ENCODE measurements around the gene BCAS2.
"Not testable (repeated sequence)": the region's sequence is repeated elsewhere in the genome, so short reads cannot be mapped to it uniquely, and the experiment has no call there.

Gene BCAS2

DNA sequence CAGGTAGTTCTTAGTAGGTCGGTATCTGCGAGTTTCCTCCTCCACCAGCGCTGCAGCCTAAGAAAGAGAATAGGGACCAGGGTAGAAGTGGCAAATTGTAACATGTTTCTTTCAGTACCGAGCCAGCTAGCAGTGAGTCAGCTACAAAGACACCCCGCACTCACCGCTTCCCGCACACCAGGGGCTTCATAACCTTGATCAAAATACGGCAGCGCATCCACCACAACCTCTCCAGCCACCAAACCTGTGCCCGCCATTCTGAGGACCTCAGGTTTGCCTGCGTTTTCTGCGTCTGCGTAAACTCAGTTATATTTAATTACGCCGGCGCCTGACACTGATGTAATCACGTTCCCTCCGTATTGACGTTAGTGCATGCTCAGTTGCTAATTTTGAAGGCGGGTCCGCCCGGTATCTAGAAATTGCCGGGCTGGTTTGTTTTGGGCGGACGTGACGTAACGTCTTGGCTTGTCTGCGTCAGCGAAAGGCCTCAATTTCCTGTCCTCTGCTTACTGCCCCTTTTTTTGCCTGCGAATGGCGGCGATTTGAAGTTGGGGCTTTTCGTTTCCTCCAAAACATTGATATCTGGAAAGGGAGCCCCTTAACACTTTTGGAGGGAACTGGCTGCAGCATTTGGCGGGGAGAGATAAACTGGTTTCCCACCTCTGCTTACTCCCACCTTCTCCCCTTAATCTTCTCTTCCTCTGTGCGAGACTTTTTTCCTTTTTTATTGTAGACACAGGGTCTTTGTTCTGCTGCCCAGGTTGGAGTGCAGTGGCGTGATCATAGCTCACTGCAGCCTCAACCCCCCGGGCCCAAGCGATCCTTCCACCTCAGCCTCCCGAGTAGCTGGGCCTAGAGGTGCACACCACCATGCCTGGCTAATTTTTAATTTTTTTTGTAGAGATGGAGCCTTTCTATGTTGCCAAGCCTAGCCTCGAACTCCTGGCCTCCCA, at the start of gene BCAS2:
TSS of gene BCAS2 (minus strand) at position 281 of the 953 bp plus-strand sequence. CDS start at position 257, 24 bp downstream.
- DNase-seq: peak; percentile 99

DNA sequence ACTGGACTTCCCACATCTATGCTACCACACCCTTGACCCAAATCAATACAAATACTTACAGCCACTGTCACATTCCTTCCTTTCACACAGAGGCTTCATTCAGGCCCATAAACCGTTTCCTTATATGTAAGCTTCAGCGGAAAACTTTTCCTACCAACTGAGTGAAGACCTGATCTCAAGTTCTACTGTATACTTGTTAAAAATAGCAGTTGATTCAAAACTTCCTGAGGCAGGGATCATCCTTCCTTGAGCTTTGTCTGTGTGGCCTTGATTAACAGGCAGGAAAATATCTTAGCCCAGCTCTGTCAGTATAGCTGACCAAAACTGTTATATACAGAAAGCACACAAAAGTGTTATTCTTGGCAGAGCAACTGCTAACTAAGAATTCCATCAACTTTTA, 45.7 kb upstream of the BCAS2 start:
- DNase-seq: no peak

DNA sequence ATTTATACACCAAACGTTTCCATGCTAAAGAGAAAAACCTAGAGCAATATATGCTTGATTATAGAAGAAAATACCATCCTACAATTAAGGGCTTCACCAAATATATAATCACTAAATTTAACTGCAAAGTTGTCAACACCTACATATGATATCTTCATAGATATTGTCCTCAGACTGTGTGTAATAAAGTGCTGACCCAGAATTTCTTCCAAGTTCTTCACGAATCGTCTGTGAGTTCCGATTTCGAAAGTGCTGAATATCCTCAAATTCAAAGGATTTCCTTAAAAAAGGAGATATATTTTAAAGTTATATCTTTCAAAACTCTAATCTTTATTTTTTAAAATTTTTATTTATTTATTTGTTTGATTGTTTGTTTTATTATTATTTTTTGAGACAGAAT, 41.9 kb upstream of the BCAS2 start:
- DNase-seq: no peak

DNA sequence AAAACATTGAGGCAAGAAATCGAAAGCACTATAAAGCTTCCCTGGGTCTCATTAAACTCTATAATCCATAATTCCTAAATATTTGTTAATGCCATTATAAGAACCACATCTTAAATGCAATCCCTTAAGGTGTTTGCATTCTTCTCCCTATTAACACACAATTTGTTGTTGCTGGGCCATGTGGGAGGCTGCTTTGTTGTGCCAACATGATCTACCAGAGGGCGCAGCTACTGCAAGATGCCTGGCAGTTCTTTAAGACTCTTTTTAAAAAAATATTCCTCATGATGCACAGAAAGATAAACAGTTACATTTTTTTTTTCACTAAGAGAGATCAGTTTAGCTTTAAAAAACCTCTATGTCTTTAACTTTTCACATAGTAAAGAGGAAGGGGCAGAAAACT, 39.0 kb upstream of the BCAS2 start:
- no peak for DNase-seq

DNA sequence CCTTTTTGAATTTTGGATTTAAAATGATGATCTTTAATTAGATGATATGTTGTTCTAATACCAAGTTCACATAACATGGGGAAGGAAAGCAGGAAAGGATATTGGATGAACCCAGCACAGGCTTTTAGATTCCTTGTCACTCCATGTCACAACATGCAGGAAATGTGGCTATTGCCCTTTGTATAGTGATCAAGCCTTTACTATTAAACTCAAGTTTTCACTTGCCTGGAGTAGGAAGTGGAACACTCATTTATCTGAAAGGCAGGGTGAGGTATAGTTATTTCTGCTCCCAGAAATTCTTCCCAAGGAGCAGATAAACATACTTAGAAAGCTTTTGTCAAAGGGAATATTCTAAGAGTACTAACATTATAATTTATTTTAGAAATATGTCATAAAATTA, 37.2 kb upstream of the BCAS2 start:
- no peak for DNase-seq

DNA sequence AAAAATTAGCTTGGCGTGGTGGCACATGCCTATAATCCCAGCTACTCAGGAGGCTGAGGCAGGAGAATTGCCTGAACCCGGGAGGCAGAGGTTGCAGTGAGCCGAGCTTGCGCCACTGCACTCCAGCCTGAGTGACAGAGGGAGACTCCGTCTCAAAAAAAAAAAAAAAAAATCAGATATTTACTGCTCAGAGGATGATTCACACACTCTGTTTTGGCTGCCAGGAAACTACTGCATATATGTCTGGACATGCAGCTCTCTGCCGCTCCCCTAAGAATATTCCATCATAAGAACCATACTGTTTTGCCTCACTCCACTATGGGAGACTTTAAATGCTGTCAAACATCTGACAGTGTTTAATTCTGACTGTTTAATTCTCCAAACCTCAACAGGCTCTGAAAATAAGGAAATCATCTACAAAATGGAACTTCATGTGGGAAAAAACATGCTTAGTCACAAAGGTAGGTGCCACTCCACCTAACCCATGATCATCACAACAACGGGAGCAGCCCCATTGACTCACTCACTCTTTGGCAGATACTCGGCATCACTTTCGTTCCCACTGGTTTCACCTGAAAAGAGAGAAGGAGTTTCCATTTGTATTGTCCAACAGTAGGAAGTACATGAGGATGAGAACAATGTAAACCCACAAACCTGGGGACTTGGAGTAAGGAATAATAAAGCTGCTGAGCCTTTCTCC, 29.3 kb upstream of the BCAS2 start:
- DNase-seq: no peak

DNA sequence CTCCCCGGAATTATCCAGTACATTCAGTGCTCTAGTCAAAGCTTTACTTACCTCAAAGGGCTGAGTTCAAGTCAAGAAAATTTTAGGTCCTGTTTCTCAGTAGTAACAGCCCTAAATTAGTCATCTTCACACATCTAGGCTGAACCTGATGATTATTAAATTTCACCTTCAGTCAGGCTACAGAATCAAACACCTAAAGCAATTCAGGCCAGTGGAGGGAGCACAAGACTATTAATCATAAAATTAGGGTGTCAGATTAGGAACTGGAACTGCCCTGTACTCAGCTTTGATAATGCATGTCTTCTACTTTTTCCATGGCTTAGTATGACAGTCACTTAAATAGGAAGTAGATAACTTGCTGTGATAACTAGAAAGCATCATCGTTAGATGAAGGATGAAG, 28.4 kb upstream of the BCAS2 start:
- DNase-seq: no peak

DNA sequence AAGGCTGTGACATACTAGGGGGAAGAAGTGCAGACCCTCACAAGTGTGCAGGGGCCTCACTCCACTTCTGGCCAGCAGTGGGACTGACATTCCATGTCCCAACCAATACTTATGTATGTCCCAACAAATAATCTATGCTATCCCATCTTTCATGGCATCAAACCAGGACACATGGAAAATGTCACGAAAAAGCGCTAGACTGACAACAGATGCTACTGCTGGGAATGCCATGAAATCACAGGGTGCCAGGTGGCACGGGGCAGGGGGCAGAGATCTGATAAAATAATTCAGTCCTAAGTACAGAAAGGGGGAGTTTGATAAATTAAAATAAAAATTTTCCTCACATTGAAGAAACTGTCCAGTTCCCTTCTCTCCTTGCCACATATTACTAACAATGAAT, 27.6 kb upstream of the BCAS2 start:
- no peak for DNase-seq

DNA sequence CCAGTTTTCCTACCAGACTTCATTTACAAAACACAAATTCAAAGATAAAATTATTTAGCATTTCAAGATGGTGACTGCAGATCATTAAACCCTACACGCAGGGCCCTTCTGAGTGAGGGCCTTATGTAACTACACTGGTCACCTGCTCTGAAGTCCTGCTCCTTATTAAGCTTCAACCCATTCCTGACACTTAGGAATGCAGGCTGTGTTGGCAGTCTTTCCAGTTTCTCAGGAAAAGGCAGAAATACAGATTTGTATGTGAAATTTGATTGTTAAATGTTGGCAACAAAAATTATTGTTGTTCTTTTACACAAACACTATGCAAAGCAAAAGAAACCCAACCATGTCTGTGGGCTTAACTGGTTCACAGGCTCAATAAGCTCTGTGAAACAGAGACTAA, 25.8 kb upstream of the BCAS2 start:
- no peak for DNase-seq

DNA sequence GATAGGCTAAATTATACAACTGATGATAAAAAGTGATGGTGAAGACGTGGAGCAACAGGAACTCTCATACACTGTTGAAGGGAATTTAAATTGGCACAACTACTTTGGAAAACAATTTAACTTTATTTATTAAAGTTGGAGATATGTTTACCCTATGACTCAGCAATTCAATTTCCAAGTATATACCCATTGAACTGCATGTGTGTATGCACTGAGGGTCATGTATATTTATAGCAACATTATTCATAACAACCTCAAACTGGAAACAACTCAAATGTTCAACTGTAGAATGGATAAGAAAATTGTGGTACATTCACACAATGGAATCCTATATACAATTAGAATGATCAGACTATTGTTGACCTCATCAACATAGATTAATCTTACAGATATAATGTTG, 16.5 kb upstream of the BCAS2 start:
- no peak for DNase-seq

DNA sequence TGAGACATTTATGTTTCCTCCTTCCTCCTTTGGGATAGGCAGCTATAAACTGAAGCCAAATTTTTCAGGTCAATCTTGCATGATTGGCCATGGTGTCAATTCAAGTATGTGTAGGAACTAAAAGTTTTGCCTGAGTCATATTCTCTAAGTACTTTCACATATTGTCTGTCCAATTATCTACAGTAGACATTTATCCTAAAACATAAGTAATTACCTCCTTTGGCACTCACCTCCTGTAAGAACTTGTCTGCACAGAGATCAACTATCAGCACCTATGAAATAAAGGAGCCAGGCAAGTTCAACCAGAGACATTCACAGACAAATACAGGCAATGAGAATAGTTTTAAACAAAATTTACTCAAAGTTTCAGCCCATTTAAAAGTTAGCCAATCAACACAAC, 14.2 kb upstream of the BCAS2 start:
- no peak for DNase-seq

DNA sequence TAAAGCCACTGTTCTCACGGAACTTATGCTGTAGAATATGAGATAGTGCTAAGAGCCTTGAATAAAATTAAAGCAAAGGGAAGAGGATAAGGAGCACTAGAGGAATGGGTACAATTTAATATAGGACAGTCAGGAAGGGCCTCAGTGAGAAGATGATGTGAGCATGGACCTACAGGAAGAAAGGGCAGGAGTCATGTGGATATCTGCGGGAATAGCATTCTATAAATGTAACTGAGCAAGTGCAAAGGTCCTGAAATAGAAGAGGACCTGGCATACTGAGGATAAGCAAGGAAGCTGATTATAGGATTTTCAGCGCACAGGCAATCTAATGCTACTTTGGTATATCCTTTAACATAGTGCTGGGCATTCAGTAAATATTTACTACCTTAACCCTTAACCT, 12.6 kb upstream of the BCAS2 start:
- no peak for DNase-seq

DNA sequence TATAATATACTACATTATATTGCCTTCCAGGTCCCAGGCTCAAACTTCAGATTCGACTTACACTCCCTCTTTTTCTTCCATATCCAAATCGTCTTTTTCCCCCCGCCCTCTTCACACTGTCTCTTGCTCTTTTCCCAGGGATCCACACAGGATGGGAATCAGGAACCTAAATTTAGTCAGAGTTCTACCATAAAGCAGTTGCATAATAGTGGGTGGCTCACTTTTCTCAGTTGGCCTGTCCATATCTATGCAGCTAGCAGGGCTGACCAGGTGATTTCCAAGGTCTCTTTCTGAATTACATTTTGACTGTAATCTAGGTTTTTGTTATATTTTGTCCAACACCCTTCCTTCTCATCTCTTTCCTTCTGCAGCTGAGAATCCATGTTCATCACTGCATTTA, 7.7 kb upstream of the BCAS2 start:
- DNase-seq: no peak

DNA sequence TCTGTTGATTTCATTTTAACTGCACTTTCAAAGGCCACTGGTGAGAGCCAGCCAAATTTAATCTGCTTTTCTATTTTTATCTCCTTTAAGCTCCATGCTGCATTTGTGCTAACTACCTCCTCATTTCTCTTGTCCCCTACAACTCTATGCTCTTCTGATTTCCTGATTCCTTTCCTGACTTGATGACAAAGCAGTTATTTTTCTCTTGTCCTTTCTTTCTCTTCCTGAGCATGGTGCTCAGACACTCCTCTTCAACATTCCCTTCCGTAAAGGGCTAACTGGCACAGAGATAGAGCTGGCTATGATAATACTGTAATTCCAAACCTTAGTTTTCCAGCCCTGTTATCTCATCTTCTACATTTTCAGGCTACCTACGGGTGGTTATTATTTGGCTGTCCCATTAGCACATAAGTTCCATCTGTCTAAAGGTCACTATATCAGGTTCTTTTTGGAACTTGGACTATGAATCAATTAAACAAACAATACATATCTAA, 6.8 kb upstream of the BCAS2 start:
- DNase-seq: no peak

DNA sequence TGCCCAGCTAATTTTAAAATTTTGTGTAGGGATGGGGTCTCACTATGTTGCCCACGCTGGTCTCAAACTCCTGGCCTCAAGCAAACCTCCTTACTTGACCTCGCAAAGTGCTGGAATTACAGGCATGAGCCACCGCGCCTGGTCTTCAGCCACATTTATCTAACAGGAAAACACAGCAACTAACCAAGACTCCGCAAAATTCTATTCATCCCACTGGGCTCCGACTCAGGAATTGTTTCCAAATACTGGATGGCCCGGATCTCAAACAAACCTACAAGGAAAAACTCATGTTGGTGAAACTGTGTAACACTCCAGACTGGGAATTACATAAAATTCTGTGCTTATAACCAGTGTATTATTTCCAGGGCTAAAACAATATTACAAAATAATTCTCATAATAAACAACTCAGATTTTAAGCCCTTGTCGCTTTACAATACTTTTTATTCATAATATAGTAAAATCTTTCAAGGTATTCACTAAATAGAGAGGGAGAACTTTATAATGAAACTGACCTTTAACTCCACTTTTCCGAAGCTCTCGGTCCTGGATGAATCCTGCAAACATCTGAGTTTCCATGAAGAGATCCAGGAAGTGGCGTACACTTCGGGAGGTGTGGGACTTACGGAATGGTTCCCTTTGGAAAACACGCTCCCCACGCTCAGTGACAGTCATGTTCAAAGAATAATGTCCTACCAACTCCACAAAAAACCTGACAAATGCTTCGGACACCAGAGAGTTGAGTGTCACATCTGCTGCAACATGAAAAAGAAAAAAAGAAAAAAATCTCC, 6.0 kb upstream of the BCAS2 start:
- DNase-seq: no peak

DNA sequence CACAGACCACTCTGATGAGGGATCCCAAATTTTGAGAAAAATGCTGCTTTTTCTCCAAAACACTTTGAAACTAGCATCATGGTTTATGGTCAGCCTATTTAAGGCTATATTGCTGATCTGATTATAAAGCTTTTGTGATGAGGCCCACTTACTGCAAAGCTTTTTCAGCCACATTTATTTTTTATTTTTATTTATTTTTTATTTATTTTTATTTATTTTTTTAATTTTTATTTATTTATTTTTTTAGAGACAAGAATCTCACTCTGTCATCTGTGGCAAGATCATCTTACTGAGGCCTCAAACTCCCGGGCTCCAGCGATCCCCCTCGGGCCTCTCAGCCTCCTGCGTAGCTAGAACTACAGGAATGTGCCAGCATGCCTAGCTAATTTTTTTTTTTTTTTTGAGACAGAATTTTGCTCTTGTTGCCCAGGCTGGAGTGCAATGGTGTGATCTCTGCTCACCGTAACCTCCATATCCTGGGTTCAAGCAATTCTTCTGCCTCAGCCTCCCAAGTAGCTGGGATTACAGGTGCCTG, 5.2 kb upstream of the BCAS2 start:
- DNase-seq: no peak

DNA sequence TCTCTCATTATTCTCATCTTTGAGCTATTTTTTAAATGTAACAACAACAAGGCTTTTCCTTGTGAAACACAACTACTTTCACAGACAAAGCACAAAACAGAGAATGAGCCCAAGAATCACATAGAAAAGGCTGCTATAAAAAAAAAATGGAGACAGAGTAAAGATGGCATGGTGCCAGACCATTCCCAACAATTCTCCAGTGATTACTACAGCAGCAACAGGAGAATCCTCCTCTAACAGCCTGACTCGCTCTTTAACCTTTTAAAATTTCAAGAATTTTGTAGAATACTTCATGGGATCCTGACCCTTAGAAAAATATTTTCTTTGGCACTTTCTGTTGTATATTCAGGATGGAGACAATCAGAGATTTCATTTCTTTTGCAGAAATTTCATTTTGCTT, 3.8 kb upstream of the BCAS2 start:
- DNase-seq: no peak

DNA sequence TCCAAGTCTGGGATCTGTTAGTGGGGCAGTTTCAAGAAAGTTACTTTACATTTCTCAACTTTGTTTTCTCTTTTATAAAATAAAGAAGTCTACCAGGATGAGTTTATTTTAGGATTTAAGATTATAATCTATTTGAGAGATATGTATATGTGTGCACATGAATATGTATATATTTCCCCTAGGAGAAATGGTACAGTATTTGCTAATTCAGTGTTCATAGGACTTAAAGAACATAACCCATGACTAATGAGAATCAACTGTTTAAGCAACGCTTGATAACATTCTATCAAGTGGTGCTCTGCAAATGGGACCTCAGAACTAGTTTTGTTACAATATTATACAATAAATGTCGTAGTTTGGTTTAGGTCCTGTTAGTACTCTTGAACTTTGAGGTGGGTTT, 7.0 kb downstream of the BCAS2 start:
- DNase-seq: no peak

DNA sequence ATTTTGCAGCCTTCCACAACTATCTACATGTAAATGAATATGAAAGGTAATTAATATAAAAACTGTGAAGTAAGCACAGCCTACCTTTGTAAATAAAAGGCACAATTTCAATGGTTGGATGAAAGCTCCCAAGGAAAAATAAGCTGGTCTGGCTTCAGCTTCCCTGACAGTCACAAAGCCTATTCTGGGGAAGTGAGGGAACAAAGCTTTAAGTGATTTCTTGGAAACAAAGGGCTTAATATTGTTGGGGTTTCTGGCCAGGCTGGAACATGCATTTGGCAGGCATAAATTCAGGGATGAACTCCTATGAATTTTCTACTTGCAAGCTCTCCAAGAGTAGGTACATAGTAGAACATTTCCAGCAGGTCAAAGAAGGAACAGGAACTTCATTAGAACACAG, 17.3 kb downstream of the BCAS2 start:
- DNase-seq: no peak

DNA sequence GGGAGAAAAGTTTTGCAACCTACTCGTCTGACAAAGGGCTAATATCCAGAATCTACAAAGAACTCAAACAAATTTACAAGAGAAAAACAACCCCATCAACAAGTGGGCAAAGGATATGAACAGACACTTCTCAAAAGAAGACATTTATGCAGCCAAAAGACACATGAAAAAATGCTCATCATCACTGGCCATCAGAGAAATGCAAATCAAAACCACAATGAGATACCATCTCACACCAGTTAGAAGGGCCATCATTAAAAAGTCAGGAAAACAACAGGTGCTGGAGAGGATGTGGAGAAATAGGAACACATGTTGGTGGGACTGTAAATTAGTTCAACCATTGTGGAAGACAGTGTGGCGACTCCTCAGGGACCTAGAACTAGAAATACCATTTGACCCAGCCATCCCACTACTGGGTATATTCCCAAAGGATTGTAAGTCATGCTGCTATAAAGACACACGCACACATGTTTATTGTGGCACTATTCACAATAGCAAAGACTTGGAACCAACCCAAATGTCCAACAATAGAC, 18.4 kb downstream of the BCAS2 start:
- DNase-seq: not testable (repeated sequence)

DNA sequence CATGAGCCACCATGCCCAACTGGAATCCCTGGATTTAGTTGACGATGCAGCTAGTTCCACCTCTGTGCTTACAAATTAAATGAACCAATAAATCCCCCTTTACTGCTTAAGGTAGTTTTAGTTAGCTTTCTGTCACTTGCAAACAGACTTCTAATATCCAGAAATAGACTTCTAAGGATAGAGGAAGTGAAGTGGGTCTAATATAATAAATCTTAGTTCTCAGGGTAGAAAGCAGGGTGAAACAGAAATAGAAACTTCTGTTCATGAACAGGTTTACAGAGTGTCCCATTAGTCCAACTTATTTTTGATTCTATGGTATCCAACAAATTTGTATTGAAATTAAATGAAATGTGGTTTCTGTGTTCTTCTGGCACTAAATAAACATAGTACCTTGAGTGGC, 20.1 kb downstream of the BCAS2 start:
- peak; percentile 19 for DNase-seq

DNA sequence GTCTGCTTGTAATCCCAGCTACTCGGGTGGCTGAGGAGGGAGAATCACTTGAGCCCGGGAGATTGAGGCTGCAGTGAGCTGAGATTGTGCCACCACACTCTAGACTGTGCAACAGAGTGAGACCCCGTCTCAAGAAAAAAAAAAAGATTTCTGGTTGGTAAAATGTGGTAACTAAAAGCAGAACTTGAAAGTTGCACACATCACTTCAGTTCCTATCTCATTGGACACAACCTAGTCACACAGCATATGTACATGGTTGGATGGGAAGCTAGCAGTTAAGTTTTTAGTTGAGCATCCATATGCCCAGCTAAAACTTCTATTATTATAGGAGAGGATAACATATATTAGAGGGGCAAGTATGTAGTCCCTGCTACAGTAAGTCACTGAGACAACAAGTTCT, 22.1 kb downstream of the BCAS2 start:
- peak; percentile 42 for DNase-seq

DNA sequence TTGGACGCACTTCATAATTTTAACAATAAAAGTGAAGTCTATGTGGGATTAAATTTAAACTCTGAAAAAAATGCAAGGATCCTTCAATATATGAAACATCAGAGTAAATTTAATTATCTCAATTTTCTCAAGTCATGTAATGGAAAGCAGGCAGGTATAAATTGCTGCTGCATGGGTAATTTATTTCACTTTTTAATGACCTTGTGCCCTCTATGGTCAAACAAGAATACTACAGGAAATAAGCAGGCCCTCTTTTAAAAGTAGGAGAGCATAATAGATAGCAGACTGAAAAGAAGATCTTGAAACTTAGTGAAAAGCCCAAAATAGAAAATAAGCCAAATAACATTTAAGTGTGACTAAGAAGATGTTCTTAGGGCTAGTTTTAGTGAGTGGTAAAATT, 22.9 kb downstream of the BCAS2 start:
- DNase-seq: peak; percentile 39

Data from inflammatory macrophage treated with lipopolysaccharide for 4 hours (primary cell).